Skin epidermis (tissue), 12 donors: ENCODE data around the gene FBXL2.
"Not testable (repeated sequence)": the region's sequence is repeated elsewhere in the genome, so short reads cannot be mapped to it uniquely, and the experiment has no call there.

Experiments
- H3K27ac ChIP-seq, 21 experiments: fragments of 200-600 bp; sonication (generic) in 11 of 21; one replicate each; pipeline ENCODE4 v1.5.0; 2020; ENCODE audit warnings: mild to moderate bottlenecking in 3 of 21, inconsistent platforms in 2 of 21, moderate library complexity in 2 of 21
- H3K4me3 ChIP-seq, 7 experiments: fragments of 200-600 bp; sonication (generic) in 2 of 7; one replicate each; pipeline ENCODE4 v1.5.0; 2020; ENCODE audit warnings: inconsistent platforms in 2 of 7, mild to moderate bottlenecking in 2 of 7, moderate library complexity in 1 of 7

Gene FBXL2

GRCh38 chr3:33424606-33425452, 147.6 kb downstream of the FBXL2 start:
- H3K4me3 ChIP-seq: no peak overlapping the region
- no peak overlapping the region for H3K27ac ChIP-seq

GRCh38 chr3:33425453-33425852, 148.2 kb downstream of the FBXL2 start:
- H3K27ac ChIP-seq: no peak overlapping the region

GRCh38 chr3:33426068-33426467, 148.8 kb downstream of the FBXL2 start:
- Histone ChIP-seq H3K27ac (no peak overlapping the region), H3K4me3 (no peak overlapping the region)

More at GRCh38 chr3:33425453-33425852, 148.2 kb downstream of the FBXL2 start:
- no peak overlapping the region for H3K4me3 ChIP-seq

- no peak overlapping the region for H3K4me3 ChIP-seq
Measured at GRCh38 chr3:33426630-33427317, 149.5 kb downstream of the FBXL2 start.

GRCh38 chr3:33428734-33429133, 151.5 kb downstream of the FBXL2 start:
- no peak overlapping the region for H3K27ac ChIP-seq

More at GRCh38 chr3:33426630-33427317, 149.5 kb downstream of the FBXL2 start:
- no peak overlapping the region for H3K27ac ChIP-seq

GRCh38 chr3:33429306-33429705, 152.1 kb downstream of the FBXL2 start:
- H3K4me3 ChIP-seq, H3K27ac ChIP-seq: not testable (repeated sequence)

More at GRCh38 chr3:33428734-33429133, 151.5 kb downstream of the FBXL2 start:
- no peak overlapping the region for H3K4me3 ChIP-seq

- no peak overlapping the region for H3K4me3 ChIP-seq
- no peak overlapping the region for H3K27ac ChIP-seq
Measured at GRCh38 chr3:33430061-33430460, 152.8 kb downstream of the FBXL2 start.

GRCh38 chr3:33430571-33430970, 153.3 kb downstream of the FBXL2 start:
- Histone ChIP-seq H3K27ac (no peak overlapping the region), H3K4me3 (no peak overlapping the region)

- Histone ChIP-seq H3K4me3 (no peak overlapping the region), H3K27ac (no peak overlapping the region)
Measured at GRCh38 chr3:33433843-33434242, 156.6 kb downstream of the FBXL2 start.
